ENCODE measurements around the gene TEKT2.

Gene TEKT2

GRCh38 chr1:36092166-36092797, 8.4 kb downstream of the TEKT2 start:
- no peaks in the 10 kb centered on the region for H3K27me3 ChIP-seq (replicated peaks; ENCODE audit: control insufficient read depth, insufficient read depth, low read length)
- H3K4me3 ChIP-seq (replicated peaks; ENCODE audit: low read depth, low read length): no peak overlapping the region
- no peak for DNase-seq (ENCODE audit: extremely low read depth, insufficient read length)
- peaks cover 37% of the 10 kb centered on the region for H3K36me3 ChIP-seq (ENCODE audit: control insufficient read depth, insufficient read depth, low read length)
- TF ChIP-seq, protein P1, sequence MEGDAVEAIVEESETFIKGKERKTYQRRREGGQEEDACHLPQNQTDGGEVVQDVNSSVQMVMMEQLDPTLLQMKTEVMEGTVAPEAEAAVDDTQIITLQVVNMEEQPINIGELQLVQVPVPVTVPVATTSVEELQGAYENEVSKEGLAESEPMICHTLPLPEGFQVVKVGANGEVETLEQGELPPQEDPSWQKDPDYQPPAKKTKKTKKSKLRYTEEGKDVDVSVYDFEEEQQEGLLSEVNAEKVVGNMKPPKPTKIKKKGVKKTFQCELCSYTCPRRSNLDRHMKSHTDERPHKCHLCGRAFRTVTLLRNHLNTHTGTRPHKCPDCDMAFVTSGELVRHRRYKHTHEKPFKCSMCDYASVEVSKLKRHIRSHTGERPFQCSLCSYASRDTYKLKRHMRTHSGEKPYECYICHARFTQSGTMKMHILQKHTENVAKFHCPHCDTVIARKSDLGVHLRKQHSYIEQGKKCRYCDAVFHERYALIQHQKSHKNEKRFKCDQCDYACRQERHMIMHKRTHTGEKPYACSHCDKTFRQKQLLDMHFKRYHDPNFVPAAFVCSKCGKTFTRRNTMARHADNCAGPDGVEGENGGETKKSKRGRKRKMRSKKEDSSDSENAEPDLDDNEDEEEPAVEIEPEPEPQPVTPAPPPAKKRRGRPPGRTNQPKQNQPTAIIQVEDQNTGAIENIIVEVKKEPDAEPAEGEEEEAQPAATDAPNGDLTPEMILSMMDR (IDR thresholded peaks at IDR 0.05; ENCODE audit: insufficient read depth, low read length, poor library complexity, severe bottlenecking): no peak

- Histone ChIP-seq H3K27me3 (replicated peaks; ENCODE audit: control insufficient read depth, insufficient read depth, low read length) (no peaks in the 10 kb centered on the region), H3K36me3 (ENCODE audit: control insufficient read depth, insufficient read depth, low read length) (peaks cover 37% of the 10 kb centered on the region), H3K4me3 (replicated peaks; ENCODE audit: low read depth, low read length) (no peak overlapping the region)
- TF ChIP-seq, protein P1 (IDR thresholded peaks at IDR 0.05; ENCODE audit: insufficient read depth, low read length, poor library complexity, severe bottlenecking): no peak
- no peak for DNase-seq (ENCODE audit: extremely low read depth, insufficient read length)
Observed at GRCh38 chr1:36092798-36093185, 8.9 kb downstream of the TEKT2 start.

- Histone ChIP-seq H3K4me3 (replicated peaks; ENCODE audit: low read depth, low read length) (no peak overlapping the region), H3K27me3 (replicated peaks; ENCODE audit: control insufficient read depth, insufficient read depth, low read length) (no peaks in the 10 kb centered on the region), H3K36me3 (ENCODE audit: control insufficient read depth, insufficient read depth, low read length) (peaks cover 37% of the 10 kb centered on the region)
- DNase-seq (ENCODE audit: extremely low read depth, insufficient read length): no peak
- TF ChIP-seq, protein P1 (IDR thresholded peaks at IDR 0.05; ENCODE audit: insufficient read depth, low read length, poor library complexity, severe bottlenecking): no peak
Observed at GRCh38 chr1:36093226-36093625, 9.3 kb downstream of the TEKT2 start.

GRCh38 chr1:36093929-36094328, 10.0 kb downstream of the TEKT2 start:
- Histone ChIP-seq H3K27me3 (replicated peaks; ENCODE audit: control insufficient read depth, insufficient read depth, low read length) (no peaks in the 10 kb centered on the region), H3K4me3 (replicated peaks; ENCODE audit: low read depth, low read length) (no peak overlapping the region), H3K36me3 (ENCODE audit: control insufficient read depth, insufficient read depth, low read length) (peaks cover 37% of the 10 kb centered on the region)
- TF ChIP-seq, protein P1 (IDR thresholded peaks at IDR 0.05; ENCODE audit: insufficient read depth, low read length, poor library complexity, severe bottlenecking): no peak
- DNase-seq (ENCODE audit: extremely low read depth, insufficient read length): no peak

GRCh38 chr1:36094621-36095061, 10.7 kb downstream of the TEKT2 start:
- Histone ChIP-seq H3K4me3 (replicated peaks; ENCODE audit: low read depth, low read length) (no peak overlapping the region), H3K36me3 (ENCODE audit: control insufficient read depth, insufficient read depth, low read length) (peaks cover 37% of the 10 kb centered on the region), H3K27me3 (replicated peaks; ENCODE audit: control insufficient read depth, insufficient read depth, low read length) (no peaks in the 10 kb centered on the region)
- DNase-seq (ENCODE audit: extremely low read depth, insufficient read length): no peak
- TF ChIP-seq, protein P1 (IDR thresholded peaks at IDR 0.05; ENCODE audit: insufficient read depth, low read length, poor library complexity, severe bottlenecking): no peak

Data from GM06990 (cell line).